ENCODE measurements around the gene ACOT7.
"Not testable (repeated sequence)": the region's sequence is repeated elsewhere in the genome, so short reads cannot be mapped to it uniquely, and the experiment has no call there.

DNA sequence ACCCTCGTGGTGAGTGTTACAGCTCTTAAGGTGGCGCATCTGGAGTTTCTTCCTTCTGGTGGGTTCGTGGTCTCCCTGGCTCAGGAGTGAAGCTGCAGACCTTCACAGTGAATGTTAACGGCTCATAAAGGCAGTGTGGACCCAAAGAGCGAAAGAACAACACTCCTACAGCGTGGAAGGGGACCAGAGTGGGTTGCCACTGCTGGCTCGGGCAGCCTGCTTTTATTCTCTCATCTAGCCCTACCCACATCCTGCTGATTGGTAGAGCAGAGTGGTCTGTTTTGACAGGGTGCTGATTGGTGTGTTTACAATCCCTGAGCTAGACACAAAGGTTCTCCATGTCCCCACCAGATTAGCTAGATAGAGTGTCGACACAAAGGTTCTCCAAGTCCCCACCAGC is 1.6 kb upstream of the ACOT7 start:
- TF ChIP-seq, protein P1, sequence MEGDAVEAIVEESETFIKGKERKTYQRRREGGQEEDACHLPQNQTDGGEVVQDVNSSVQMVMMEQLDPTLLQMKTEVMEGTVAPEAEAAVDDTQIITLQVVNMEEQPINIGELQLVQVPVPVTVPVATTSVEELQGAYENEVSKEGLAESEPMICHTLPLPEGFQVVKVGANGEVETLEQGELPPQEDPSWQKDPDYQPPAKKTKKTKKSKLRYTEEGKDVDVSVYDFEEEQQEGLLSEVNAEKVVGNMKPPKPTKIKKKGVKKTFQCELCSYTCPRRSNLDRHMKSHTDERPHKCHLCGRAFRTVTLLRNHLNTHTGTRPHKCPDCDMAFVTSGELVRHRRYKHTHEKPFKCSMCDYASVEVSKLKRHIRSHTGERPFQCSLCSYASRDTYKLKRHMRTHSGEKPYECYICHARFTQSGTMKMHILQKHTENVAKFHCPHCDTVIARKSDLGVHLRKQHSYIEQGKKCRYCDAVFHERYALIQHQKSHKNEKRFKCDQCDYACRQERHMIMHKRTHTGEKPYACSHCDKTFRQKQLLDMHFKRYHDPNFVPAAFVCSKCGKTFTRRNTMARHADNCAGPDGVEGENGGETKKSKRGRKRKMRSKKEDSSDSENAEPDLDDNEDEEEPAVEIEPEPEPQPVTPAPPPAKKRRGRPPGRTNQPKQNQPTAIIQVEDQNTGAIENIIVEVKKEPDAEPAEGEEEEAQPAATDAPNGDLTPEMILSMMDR (IDR thresholded peaks at IDR 0.05): not testable (repeated sequence)
- TF ChIP-seq POLR2A (IDR thresholded peaks at IDR 0.05): not testable (repeated sequence)

Data from testis (tissue), 2 donors.